NCI-H1436 treated with DMSO at 0.1 percent for 48 hours (cell line): ENCODE results near the gene PDE4D.

Experiments used
- DNase-seq: peaks from one replicate; lab custom pipeline; 2025; lab: John Stamatoyannopoulos, UW

Gene PDE4D

DNA sequence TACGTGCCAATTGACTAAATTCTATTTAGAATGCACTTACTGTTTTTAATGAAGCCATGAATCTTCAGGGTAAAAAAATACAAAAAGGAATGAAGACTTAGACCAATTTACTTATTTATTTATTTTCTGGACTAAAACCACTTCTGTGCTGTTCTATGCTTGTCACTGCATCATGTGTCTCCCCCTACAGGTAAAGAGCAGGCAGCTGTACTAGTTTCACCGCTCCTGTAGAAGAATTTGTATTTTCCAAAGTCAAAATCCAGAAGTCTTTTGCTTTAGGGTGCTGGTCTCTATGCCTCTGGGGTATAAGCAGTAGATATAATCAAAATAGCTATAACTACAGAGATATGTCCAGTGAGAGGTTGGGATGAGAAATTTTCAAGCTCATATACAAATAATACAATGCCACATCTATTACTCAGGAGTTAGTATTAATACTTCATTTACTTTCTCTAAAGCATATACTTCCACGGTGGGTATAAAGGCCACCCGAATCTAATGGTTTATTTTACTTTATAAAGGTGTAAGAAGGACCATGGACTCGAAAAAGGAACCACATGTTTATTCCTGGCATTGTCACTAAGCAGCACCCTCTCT is 719.2 kb downstream of the PDE4D start:
- DNase-seq, result peak; percentile 61

DNA sequence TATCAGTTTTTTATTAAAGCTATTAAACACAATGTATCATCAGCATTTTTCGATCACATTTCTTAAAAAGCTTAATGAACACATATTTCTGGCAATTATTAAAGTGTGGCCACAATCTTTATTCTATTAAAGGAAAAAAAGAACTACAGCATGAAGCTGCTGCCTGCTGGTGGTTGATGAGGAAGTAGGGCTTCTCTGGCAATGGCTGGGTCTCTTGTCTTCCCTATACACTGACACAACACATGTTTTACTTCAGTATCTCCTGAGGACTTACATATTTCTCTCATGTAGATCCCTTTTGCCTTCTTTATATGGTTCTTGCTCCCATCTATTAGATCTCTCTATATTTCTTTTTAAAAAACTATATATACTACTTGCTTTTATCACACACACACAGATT is 719.9 kb downstream of the PDE4D start:
- DNase-seq, result no peak

DNA sequence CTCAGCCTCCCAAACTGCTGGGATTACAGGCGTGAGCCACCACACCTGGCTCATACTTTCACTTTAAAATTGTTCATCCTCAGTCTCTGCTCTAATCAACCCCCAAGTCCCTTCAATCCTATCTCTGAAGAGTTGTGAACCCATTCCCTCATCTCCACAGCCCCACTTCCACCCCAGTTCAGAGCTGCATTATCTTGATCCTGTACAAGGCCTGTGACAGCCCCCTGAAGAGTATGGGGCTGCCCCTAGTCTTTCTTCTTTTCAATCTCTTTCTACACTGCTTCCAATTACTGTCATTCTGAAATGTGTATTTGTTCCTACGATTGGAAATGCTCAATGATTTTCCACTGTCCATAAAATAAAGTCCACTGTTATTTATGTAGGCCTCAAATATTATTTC is 722.4 kb downstream of the PDE4D start:
- no peak for DNase-seq

DNA sequence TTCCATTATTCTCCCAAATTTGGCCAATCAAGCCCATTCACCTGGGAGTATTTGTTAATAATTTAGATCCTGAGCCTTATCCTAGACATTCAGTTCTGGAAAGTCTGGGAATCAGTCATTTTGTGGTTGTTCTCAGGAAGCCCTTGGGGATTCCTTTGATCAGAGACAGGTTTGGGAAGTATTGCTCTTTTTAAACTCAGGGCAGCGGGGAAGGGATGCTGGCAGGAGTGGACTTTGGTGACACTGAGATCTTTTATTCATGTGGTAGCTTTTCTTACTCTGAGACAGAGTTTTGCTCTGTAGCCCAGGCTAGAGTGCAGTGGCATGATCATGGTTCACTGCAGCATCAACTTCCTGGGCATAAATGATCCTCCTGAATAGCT is 723.8 kb downstream of the PDE4D start:
- no peak for DNase-seq

DNA sequence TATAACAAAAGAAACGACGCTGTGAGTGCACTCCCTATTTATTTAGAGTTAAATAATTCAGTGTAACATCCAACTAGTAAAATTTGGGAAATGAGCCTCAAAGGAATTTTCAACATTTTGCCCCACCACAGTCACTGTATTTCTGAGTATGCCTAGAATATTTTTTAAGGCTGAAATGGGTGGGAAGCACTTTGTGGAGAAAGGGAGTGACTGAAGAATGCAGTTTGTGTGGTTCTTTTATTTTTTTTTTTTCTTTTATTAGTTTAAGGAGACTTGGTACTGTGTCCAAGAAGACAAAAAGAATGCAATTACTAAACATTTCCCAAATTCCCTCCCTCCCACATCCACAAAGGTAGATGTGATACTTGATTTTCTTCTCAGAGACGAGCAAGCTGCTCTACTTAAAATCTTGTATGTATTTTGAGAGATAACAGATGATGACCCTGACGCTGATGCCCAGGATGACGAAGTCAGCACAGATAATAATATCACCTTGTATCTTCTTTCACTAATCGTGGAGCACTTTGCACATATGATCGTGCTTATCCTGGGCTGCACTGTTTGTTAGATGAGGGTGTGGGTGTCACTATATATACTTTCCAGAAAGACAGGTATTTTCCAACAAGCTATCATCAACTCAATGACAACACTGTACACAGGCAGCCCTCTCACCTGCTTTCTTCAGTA is 724.3 kb downstream of the PDE4D start:
- no peak for DNase-seq

DNA sequence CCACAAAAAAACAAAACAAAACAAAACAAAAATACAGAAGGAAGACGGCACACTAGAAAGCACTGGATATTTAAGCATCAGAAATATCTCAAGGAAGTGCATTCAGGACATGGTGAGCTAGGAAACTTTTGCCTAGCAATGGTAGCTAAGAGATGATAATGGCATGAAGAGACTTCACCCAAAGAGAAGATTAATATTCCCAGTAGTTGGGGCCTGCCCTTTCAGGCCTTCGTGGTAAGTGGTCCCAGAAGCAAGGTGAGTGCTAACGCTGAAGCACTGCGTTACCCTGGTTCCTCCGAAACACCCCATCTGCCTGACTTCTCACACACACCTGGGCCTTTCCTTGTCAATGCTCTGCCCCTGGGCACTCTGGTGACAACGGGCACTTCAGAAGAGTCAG is 725.5 kb downstream of the PDE4D start:
- no peak for DNase-seq

DNA sequence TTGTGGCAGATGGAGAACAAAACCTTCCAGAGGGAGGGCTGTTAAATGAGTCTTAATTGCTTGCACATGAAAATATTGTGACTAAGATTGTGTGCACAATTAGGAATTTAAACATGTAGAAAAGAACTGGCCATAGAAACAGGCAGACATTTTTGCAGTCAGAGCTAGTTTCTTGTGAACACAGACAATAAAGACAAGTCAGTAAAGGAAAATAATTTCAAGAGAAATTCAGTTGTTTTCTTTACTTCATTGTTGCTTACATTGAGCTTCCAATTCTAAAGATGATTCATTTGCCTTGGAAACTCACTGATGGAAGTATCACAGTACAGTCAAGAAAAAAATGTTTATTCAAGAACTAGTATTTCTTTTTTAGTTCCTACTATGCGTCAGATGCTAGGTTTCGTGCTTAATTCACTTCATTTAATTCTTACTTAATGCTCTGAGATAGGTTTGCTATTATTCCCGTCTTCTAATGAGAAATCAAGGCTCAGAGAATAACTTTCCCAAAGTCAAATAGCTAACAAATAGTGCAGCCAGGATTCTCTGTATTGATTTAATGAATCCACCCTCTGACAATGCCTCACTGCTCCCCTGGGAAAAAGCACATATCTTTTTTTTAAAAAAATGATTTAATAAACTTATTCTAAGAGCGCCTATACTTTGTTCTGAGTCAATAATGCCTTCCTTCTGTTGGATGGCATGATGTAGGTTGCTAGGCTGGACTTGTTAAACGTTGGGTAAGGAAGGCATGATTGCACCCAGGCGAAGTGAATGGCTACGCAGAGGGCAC is 729.3 kb downstream of the PDE4D start:
- DNase-seq, result no peak

DNA sequence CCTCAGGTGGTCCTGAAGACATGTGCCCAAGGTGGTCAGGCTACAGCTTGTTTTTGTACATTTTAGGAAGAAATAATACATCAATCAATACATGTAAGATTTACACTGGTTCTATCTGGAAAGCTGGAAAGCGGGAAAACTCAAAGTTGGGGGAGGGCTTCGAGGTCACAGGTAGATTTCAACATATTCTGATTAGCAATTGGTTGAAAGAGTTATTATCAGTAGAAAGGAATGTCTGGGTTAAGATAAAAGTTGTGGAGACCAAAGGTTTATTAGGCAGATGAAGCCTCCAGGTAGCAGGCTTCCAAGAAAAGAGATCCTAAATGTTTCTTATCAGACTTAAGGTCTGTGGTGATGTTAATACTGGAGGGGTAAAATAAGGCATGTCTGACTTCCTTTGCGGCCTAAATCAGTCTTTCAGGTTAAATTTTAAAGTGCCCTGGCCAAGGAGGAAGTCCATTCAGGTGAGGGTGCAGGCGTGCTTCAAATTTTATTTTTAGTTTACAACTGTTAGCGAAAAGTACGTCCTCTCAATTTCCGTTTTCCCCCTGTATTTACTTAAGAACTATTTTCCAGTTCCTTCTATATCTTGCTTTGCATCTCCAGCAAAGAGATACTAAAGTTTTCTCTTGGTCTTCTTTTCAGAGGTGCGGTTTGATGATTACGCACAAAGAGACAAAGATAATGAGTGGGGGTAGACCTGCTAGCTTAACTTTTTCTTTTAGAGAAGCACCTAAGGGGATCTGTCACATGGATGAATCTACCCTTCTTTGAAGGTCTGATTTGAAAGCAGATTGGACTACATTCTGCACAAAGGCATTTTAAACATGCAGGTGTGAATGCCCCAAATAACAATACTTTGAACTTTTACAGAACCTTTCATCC is 732.1 kb downstream of the PDE4D start:
- no peak for DNase-seq

DNA sequence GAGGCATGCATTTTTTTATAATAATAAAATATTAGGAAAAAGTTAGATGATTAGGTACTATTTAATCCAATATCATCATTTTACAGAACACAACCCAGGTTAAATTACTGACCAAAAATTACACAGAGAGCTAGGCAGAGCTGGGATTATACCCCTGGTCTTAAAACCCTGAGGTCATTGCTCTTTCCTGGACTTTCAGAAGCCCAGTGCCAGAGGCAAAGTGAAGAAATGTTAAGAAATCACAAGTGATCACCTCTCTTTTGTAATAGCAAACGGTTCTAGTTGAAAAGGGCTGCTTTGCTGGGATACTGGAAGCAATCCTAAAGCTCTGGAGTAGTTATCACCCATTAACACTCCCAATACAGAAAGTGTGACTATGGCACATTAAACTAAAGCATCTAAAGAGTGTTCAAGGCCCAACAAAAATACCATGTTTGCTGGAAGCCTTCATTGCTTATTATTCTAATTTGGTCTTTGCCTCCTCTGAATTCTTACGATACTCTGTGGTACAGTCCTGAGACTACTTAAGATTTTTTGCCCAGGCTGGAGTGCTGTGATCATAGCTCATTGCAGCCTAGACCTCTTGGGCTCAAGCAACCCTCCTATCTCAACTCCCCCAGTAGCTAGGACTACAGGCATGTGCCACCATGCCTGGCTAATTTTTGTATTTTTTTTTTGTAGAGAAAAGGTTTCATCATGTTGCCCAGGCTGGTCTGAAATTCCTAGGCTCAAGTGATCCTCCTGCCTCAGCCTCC is 734.7 kb downstream of the PDE4D start:
- no peak for DNase-seq

DNA sequence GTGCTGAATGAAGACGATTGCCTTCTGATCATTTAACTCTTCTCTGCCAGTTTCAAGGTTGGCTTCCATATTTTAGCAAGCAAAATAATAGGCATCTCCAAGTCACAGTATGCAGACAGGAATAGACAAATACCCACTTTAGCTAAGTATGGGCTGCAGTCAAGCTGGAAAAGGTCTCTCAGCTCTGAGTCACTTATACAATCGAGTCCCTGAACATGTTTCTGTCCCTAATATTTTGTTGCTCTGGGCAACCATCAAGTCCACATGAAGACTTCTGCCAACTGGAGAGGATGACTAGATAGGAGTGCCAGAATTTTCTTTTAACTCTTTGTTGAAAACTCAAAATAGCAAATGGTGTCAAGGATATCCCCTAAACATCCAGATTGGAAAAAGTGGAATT is 735.4 kb downstream of the PDE4D start:
- DNase-seq, result no peak

DNA sequence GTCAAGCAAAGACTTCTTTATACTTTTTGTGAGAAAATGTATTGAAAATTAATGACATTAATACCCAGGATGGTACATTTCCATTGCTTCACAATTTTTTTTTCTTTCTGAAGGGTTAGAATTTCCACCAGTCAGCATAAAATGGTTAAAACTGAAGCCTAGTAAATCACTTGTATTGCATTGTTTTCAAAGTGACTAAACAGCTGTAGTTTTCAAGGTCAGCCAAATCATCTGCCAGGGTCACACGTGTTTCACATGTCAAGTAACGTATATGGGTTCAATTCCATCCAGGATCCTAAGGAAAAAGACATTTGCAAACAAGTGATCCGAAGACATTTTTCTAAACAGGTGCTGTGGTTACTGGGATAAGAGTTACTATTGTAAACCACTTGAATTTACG is 736.5 kb downstream of the PDE4D start:
- no peak for DNase-seq

DNA sequence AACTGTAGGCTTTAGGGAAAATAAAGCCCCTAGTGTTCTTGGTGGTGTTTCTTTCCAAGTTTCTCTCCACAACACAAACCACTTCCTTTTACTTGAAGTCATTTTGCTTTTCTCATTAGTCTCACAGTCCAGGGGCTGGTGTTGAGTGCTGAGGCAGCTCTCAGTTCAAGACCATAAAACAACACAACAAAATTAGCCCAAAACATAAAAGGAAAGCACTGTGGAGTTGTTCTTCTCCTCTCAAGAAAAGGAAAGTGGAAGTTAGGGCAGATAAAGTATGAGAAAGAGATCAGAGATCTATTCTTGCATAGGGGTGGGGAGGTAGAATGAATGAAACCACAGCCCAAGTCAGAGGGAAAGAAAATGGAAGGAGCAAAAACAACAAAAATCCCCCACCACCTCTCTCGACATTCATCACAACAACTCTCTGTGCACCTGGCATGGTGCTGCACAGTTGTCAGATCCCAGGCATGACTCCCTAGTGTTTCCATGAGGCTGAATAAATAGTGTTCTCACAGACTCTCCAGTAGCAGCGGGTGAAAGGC is 740.8 kb downstream of the PDE4D start:
- DNase-seq, result no peak

DNA sequence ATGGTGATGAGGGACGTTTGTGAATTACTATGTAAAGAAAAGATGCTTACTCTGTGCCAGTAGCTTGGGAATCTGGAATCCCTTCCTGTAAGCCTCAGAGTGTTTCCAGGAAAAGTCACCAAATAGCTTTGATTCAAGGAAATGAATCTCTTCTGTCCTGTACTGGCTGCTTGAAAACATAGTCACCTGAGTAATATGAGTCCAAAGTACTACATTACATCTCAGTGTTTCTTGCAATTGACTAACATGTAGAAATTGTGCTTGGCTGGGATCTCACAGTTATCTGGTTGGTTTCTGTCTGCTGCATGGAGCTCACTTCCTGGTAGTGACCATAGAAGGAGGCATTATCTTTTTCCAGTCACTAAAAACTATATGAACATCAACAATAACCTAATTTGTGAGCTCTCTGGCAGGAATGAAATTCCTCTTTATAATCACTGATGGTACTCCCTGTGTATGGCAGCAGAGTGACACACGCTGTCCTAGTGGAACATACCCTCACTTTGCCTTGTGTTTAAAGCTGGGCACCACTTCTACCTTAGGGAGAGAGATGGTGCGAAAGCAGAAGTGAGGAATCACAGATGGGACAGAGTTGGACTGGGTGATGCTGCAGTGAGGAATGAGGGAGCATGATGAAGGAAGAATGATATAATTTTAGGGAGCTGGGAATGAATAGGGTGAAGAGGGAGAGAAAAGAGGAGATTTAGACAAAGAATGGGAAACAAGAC is 742.2 kb downstream of the PDE4D start:
- no peak for DNase-seq

DNA sequence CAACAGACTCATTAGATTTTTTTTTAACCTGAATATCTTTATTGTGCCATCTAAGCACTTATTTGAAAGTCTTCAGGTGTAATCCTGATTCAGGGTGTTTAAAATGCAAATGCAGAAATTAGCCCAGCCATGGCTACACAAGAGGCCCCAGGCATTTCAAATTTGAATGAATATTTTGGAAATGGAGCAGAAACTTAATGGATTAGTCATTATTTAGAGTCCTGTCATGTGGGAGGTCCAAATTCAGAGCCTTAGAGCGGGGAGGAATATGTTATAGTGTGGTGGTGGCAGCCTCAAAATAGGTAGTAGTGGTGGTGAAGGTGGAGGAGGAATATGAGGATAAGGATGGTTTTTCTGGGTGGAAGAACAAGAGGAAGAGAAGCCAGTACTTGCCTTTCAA is 743.7 kb downstream of the PDE4D start:
- DNase-seq, result no peak

DNA sequence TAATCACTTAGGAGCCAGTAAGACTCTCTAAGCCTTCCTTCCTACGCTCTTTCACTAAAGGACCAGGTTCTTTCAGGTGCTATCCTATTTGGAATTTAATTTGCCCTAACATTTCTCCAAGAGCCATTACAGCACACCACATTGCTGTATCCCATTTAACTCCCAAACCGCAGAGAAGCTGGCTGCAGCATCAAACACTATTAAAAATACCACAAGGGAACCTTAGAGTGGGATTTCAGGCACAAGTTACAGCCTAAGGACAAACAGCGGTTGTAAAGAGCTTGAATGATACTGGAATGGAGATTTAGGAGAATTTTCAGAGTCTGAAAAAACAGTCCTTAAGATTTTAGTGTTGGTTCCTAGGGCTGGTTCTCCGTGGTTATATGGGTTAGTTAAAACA is 744.3 kb downstream of the PDE4D start:
- no peak for DNase-seq

DNA sequence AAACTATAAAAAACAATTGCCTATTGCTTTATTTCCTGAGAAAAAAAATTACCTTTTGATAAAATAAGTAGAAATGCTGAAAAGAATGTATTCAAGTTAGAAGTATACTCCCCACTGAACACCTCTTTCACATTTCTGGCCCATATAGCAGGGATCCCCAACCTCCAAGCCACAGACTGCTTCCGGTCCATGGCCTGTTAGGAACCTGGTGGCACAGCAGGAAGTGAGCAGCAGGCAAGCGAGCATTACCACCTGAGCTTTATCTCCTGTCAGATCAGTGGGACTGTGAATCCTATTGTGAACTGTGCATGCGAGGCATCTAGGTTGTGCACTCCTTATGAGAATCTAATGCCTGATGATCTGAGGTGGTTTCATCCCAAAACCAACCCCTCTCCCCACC is 746.8 kb downstream of the PDE4D start:
- no peak for DNase-seq

DNA sequence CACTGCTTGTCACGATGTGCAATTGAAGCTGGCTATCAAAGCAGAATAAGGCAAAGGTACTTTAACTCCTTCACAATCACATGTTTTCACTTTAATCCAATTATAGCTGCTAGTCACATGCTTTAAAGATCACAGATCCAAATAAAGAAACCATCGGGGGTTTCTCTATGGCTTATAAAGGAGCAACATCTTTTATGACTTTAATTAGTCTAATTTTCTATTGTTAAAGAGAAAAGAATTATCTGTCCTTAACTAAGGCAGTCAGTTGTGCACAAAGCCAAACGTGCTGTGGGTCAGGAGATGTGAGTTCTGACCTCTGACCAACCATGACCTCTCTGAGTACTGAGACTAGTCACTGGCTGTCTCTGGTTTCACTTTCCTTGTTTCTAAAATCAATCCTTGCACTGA is 749.6 kb downstream of the PDE4D start:
- DNase-seq, result no peak

DNA sequence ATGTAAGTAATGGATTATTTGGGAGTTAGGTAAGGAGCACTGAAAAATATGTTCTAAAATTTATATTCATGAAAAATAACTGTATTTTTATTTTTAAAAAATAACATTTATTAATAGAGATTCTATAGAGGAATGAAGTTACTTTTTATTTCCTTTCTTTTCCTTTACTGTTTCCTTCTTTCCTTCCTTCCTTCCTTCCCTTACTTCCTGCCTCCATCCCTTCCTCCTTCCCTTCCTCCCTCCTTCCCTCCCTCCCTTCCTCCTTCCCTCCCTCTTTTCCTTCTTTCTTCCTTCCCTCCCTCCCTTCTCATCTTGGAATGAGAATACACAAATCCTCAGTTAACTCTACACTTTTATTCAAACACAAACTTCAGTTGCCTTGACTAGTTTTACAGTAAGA is 750.6 kb downstream of the PDE4D start:
- no peak for DNase-seq

DNA sequence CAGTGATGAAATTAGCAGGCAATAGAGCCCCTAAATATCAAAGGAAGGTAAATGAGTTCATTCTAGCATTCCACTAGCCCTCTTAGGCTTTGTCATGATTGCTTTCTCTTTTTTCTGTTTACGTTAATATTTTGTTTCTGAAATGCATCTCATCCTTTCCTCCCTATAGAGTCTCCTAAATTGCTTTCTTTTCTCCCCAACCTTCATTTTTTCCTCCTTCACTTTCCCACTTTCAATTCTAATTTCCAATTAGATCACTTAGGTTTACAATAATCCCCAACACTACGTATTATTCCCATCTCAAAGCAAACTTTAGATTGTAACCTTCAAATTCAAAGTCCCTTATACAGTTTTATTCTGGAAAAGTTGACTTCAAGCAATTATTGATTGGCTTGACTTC is 751.4 kb downstream of the PDE4D start:
- no peak for DNase-seq

DNA sequence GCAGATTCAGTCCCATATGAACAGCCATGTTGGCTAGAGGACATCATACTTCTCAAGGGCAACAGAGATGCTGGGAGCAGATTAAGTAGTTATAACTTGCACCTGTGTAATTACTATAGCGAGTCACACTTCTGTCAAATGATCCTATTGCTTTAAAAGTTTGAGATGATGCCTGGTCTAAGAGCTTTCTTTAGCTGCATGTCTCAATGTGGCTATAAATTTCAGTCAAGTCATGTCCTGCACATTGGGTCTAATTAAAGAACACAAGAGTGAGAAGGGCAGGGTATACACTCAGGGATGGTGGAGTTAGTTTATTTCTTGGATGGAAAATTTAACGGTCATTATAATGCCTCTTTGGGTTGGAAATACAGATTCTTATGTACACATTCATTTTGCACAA is 753.4 kb downstream of the PDE4D start:
- DNase-seq, result no peak

DNA sequence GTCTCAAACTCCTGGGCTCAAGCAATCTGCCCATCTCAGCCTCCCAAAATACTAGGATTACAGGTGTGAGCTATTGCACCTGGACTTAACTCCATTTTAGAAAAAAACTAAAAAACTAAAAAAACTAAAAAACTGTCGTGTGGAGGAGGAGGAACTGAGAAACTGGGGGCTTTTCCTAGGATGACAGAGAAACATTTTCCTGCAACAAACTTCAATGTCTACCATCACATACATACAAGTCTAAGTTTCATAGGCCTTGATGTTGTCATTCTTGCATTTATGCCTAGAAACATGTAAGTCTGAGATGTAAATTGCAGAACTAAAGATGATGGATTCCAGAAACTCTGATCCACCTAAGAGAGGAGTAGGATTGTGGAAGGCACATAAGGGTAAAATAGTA is 753.8 kb downstream of the PDE4D start:
- no peak for DNase-seq
